Tibial artery (tissue), 4 donors: ENCODE measurements around the gene SH2D4B.

ENCODE experiments used
- DNase-seq, 2 donors: peaks; one replicate each; pipeline ENCODE4 v3.0.0-alpha.2; 2019
- H3K27ac ChIP-seq, 2 donors: fragments of 200-600 bp; sonication (generic) in 1 of 2; 1 replicate in 1 of 2; 2 replicates in 1 of 2; pipeline ENCODE4 v1.5.1; 2018 to 2019; ENCODE audit warnings: mild to moderate bottlenecking in 1 of 2
- H3K27me3 ChIP-seq, 2 donors: fragments of 200-600 bp; sonication (generic) in 1 of 2; one replicate each; pipeline versions ENCODE4 v1.5.1 to v1.6.0; 2016 to 2019
- H3K36me3 ChIP-seq, 3 donors: fragments of 200-600 bp; sonication (generic) in 2 of 3; one replicate each; pipeline ENCODE4 v1.5.1; 2016 to 2019; ENCODE audit warnings: mild to moderate bottlenecking in 2 of 3
- H3K4me1 ChIP-seq, 4 donors: fragments of 200-600 bp; sonication (generic) in 2 of 4; 1 replicate in 3 of 4; 2 replicates in 1 of 4; pipeline ENCODE4 v1.5.1; 2016 to 2019
- H3K4me3 ChIP-seq, 2 donors: fragments of 200-600 bp; sonication (generic) in 1 of 2; 1 replicate in 1 of 2; 2 replicates in 1 of 2; pipeline ENCODE4 v1.5.1; 2018 to 2019; ENCODE audit warnings: mild to moderate bottlenecking in 2 of 2
- H3K9me3 ChIP-seq, 3 donors: fragments of 200-600 bp; sonication (generic) in 1 of 3; one replicate each; pipeline ENCODE4 v1.5.1; 2016 to 2019
- intact Hi-C: fragments of 100-400 bp; cut with DNase I; formaldehyde crosslinking; loops from one replicate; pipeline ENCODE4 v1.15.0; 2023; ENCODE audit warnings: low total_unique reads
- TF ChIP-seq, protein P1 (sequence below), 2 experiments: fragments of 200-600 bp in 1 of 2; fragments of 450-650 bp in 1 of 2; IDR thresholded peaks; one replicate each; pipeline ENCODE4 v1.5.1; 2017 to 2019; ENCODE audit warnings: antibody characterized with exemption in 2 of 2, mild to moderate bottlenecking in 1 of 2, moderate library complexity in 1 of 2

The SH2D4B gene

DNA sequence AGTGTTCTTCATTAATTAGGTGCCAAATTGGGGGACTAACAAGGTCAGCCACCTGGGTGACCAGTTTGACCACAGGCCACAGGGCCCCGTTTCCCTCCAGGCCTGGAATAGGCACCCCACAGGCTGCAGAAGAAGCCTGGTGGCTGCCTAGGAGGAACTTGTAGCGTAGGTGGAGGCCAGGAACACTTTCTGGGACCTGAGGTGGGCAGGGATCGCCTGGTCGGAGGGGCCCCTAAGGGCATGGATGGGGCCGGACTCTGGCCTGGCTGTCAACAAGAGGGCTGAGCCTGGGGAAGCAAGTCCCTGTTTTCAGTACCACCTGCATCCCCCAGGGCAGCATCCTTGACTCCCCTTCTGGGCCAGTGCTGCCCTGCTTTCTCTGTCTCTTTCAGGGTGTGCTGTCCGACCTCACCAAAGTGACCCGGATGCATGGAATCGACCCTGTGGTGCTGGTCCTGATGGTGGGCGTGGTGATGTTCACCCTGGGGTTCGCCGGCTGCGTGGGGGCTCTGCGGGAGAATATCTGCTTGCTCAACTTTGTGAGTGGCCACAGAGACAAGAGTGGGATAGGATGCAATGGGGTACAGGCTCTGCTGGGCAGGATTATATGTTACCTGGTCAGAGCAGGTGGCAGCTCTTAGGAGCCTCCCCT is 30.7 kb upstream of the SH2D4B start:
- Histone ChIP-seq H3K27ac (no peak overlapping the region), H3K4me1 (peaks cover 0 to 37% (median 21%) of the 10 kb centered on the region in 4 donors)

DNA sequence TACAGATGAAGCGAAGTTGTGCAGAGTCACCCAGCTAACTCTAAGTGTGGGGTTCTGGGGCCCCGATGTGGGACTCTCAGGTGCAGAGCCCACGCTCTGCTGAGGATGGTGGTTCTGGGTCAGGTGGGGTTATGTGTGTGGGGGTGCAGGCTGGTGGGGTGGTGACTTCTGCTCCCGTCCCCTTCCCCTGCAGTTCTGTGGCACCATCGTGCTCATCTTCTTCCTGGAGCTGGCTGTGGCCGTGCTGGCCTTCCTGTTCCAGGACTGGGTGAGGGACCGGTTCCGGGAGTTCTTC is 28.6 kb upstream of the SH2D4B start:
- intact Hi-C loops, result loop anchor here (5.0 kb wide), 1 partner anchor 127 kb away; no protein-coding TSS in a partner anchor
- Histone ChIP-seq H3K9me3 (no peaks in the 10 kb centered on the region), H3K27ac (no peak overlapping the region), H3K36me3 (peaks cover 23 to 71% (median 67%) of the 10 kb centered on the region in 3 donors), H3K27me3 (no peaks in the 10 kb centered on the region), H3K4me3 (no peak overlapping the region), H3K4me1 (peaks cover 0 to 20% (median 12%) of the 10 kb centered on the region in 4 donors)
- peak in 1 of 2 donors; percentile 53 for DNase-seq
- TF ChIP-seq, protein P1, sequence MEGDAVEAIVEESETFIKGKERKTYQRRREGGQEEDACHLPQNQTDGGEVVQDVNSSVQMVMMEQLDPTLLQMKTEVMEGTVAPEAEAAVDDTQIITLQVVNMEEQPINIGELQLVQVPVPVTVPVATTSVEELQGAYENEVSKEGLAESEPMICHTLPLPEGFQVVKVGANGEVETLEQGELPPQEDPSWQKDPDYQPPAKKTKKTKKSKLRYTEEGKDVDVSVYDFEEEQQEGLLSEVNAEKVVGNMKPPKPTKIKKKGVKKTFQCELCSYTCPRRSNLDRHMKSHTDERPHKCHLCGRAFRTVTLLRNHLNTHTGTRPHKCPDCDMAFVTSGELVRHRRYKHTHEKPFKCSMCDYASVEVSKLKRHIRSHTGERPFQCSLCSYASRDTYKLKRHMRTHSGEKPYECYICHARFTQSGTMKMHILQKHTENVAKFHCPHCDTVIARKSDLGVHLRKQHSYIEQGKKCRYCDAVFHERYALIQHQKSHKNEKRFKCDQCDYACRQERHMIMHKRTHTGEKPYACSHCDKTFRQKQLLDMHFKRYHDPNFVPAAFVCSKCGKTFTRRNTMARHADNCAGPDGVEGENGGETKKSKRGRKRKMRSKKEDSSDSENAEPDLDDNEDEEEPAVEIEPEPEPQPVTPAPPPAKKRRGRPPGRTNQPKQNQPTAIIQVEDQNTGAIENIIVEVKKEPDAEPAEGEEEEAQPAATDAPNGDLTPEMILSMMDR (IDR thresholded peaks at IDR 0.05), result no peak

More for the DNA sequence above, 30.7 kb upstream of the SH2D4B start:
- Histone ChIP-seq H3K4me3 (no peak overlapping the region), H3K9me3 (no peaks in the 10 kb centered on the region), H3K27me3 (no peaks in the 10 kb centered on the region), H3K36me3 (peaks cover 2 to 50% (median 46%) of the 10 kb centered on the region in 3 donors)
- intact Hi-C loops, result loop anchor here (5.0 kb wide), 1 partner anchor 125 kb away; no protein-coding TSS in a partner anchor
- peak in 1 of 2 donors; percentile 48 for DNase-seq
- TF ChIP-seq, protein P1 (IDR thresholded peaks at IDR 0.05), result no peak

DNA sequence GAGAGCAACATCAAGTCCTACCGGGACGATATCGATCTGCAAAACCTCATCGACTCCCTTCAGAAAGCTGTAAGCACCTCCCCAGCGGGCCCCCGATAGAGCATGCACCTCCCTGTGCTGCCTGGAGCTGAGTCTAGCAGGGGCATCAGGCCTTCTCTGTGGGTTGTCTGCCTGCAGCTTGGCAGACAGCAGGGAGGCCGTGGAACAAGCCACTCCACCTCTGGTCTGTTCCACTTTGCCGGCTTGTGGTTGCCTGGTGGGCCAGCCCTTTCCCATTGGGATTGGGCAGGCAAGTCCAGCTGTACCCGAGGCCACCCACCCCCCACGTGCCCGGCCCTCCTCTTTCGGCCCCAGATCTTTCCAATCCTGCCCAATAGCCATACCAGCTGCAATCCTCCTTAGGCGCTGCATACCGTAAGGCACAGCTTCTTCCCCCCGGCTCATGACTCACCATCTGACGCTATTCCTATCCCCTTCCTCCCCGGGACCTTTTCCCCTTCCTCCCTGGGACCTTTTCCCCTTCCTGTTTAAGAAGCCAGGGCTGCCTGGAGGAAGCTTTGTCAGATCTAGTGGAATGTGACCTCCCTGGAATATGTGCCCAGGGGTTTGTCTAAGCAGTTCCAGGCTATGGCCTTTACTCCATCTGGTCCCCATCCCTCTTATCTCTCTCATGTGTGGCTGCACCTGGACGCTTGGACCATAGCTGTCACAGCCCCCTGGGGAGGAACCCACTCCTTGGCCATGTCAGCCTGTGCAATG is 28.1 kb upstream of the SH2D4B start:
- TF ChIP-seq, protein P1 (IDR thresholded peaks at IDR 0.05), result no peak
- intact Hi-C loops, result loop anchor here (5.0 kb wide), 1 partner anchor 127 kb away; no protein-coding TSS in a partner anchor
- no peaks in the 10 kb centered on the region for H3K27me3 ChIP-seq

DNA sequence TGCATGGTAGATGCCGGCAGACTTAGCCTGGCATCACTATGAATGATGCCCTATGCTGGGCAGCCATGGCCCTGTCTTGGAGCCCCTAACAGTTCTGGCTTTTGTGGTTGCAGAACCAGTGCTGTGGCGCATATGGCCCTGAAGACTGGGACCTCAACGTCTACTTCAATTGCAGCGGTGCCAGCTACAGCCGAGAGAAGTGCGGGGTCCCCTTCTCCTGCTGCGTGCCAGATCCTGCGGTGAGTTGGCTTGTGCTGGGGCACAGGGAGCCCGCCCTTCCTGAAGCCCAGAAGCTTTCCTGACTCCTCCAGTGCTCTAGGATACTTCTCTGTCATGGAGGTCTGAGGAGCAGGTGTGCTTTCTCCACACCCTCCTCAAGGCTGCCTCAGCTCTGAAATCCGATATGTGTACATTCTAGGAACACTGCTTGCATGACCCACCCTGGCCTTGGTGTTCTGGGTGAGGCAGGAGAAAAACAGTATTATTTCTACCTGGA is 25.6 kb upstream of the SH2D4B start:
- Histone ChIP-seq H3K27ac (no peak overlapping the region), H3K9me3 (no peaks in the 10 kb centered on the region), H3K4me1 (peaks cover 0 to 13% (median 9%) of the 10 kb centered on the region in 4 donors), H3K36me3 (peaks cover 35 to 94% (median 93%) of the 10 kb centered on the region in 3 donors), H3K4me3 (no peak overlapping the region), H3K27me3 (no peaks in the 10 kb centered on the region)
- TF ChIP-seq, protein P1 (IDR thresholded peaks at IDR 0.05), result no peak
- peak; percentile 12 to 43 for DNase-seq
- intact Hi-C loops, result no loop called here

More for the DNA sequence above, 28.1 kb upstream of the SH2D4B start:
- DNase-seq, result peak in 1 of 2 donors; percentile 53
- H3K4me1 ChIP-seq, result peaks cover 0 to 15% (median 9%) of the 10 kb centered on the region in 4 donors
- H3K4me3 ChIP-seq, result no peak overlapping the region
- no peaks in the 10 kb centered on the region for H3K9me3 ChIP-seq
- H3K36me3 ChIP-seq, result peaks cover 28 to 76% (median 73%) of the 10 kb centered on the region in 3 donors
- H3K27ac ChIP-seq, result no peak overlapping the region

DNA sequence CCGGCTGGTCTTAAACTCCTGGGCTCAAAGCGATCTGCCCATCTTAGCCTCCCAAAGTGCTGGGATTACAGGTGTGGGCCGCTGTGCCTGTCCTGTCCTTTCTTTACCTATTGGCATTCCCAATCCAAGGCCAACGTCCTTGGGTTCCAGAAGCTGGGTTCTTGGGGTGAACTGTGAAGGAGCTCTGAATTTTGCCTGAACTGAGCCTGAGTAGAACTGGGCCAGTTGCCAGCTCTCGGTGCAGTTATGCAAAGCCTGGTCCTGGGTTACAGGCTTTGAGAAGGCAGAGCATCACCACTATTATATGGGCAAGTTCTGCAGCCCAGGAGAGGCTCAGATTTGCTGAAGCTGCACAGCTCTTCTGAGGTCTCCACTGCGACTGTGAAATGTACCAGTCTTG is 24.6 kb upstream of the SH2D4B start:
- H3K4me1 ChIP-seq, result peaks cover 0 to 23% (median 16%) of the 10 kb centered on the region in 4 donors
- intact Hi-C loops, result no loop called here
- H3K36me3 ChIP-seq, result peaks cover 37 to 99% (median 92%) of the 10 kb centered on the region in 3 donors
- H3K27ac ChIP-seq, result no peak overlapping the region
- TF ChIP-seq, protein P1 (IDR thresholded peaks at IDR 0.05), result no peak
- no peaks in the 10 kb centered on the region for H3K27me3 ChIP-seq
- peak; percentile 18 to 23 for DNase-seq
- no peaks in the 10 kb centered on the region for H3K9me3 ChIP-seq
- H3K4me3 ChIP-seq, result no peak overlapping the region
